Activated T-helper 1 cell treated with anti-CD3 and anti-CD28 coated beads, Interleukin-2, amount 50 U/mL, for 16 hours (primary cell): ENCODE measurements around the gene ITLN1.

ENCODE experiments used
- DNase-seq, 2 donors: peaks; one replicate each; pipeline ENCODE4 v3.0.0-alpha.2; 2020; ENCODE audit warnings: low read depth in 1 of 2, low spot score in 1 of 2

Gene ITLN1

DNA sequence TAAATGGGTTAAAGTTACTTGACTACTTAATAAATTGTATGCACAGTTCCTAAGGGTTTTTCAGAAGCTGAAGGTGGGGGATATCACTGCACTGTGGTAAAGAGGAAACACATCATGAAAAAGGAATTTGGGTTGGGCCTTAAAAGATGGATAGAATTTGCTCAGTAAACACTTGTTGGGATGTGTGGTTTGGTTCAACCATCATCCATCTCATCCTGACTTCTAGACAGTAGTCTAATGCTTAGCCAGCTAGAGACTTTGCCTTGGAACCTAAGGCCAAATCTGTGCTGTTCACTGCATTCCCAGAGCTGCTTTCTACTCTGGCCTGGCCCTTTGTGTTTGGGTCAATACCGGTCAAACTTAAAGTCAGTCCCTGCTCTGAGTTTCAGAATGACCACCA, 58.4 kb downstream of the ITLN1 start:
- no peak for DNase-seq
